ENCODE results near the gene WNT3A.

Gene WNT3A

DNA sequence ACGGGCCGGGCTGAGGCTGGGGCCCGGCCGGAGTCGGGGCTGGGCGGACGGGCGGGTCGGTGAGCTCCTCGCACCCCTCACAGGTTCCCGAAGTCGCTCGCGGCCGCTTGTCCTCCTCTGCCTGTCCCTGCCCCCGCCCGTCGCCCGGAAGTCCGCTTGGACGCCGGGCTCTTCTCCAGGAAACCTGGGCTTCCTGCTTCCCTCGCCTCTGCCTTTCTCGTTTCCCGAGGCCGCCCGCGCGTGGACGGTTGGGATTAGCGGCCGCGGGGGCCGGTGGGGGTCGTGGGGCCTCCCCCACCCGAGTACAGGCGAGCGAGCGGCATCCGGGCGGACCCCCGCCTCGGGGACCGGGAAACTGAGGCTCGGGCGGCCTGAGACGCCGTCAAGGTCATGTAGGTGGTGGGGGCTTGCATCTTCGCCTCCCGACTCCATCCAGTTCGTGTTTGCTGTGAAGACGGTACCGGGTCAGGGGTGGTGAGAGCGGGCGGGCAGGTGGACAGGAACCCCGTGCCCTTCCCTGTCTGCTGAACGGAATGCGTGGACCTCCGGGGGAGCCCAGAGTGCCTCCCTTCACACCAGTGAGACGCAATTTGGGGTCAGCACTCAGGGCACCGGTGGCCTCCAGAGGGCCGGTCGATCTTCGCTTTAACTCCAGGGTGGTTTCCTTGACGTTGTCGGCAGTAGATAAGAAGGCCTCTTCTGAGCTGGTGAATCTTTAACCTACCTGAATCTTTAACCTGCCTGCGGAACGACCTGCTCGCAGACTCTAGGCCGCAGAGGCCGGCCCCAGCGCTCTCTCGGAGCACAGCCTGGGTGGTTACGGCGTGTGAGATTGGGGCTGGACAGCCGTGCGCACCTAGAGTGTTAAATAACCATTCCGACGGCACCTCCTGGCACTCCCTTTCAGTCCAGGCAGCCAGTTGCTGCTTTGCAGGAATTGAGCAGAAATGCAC is 76.4 kb downstream of the WNT3A start:
- no peak for DNase-seq (ENCODE audit: low read depth in 2 of 2, low spot score in 1 of 2)

DNA sequence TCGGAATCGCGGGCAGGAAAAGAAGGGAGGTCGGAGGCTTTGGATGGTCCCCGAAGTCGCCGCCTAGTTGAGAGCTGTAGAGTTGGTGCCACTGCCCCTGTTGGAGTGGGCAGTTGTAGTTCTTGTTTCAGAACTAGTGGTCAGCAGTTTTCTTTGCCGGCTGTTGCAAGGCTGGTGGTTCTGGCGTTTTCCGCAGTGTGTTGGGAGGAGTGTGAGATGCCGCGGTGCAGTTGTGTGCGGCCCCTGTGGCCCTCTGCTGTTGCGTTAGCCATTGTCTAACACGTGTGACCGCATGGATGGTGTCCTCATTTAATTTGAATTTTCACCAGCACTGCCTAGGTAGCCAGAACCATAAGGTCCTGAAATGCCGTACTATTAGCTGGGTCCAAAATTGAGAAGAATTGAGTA is 77.1 kb downstream of the WNT3A start:
- DNase-seq (ENCODE audit: low read depth in 2 of 2, low spot score in 1 of 2), result no peak

DNA sequence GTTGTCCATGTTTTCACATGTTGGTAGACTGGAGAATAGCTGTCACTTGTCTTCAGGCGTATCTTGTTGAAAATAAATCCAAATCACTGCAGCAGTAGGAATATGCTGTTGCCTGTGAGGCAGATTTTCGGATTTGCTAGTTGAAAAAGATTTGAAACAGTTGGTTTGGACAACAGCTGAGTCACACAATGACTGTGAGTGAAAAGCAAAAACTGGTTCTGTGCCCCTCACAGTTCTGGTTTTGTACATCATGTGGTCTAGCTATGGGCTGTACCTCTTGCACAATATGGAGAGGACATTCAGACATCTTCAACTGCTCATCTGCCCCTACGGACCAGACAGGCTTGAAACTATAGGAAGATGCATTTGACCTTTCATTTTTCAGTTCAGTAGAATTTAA is 77.5 kb downstream of the WNT3A start:
- no peak for DNase-seq (ENCODE audit: low read depth in 2 of 2, low spot score in 1 of 2)

DNA sequence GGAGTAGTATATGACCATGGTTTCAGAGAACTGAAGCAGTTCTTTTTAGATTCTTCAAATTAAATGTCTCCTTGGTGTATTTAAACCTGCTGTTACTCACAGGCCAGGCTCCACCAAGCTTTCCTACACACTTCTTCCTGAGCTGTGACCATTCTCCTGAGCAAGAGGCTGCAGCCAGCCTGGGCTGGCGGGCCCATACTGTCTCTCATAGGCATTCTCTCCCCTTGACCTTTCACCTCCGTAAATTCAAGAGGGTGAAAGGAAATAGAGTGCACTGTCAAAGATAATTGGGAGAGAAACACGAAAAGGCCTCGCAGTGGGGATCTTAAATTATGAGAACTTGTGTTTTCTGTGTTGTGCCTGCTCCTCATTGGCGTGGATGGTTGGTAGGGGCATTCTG is 78.0 kb downstream of the WNT3A start:
- DNase-seq (ENCODE audit: low read depth in 2 of 2, low spot score in 1 of 2), result no peak

DNA sequence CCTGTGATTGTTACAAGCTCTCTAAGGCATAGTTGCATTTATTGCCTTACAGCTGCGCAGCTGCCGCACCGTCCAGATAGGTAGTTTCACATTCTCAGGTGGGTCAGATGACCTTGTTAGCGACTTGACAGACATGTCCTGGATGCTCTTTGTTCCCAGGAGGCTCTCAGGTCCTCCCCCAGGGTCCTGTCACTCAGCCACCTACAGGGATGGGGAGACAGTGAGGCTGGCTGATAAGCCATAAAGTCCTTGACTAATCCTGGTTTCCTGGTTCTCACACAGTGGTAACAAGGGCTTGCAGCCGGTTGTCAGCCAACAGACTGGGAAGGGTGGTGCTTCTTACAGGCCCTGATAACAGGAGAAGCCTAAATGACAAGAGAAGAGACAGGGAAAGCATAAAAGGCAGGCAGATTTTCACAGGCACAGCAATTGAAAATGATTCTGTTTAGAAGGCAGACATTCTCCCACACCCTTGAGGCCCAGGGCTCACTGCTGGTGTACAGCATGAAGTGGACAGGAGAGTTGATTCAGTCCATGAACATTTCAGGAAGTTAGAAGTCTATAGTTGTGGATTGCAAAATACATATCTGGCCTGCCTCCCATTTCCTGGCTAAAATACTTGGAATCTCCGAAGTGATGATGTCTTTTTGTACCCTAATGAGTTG is 78.6 kb downstream of the WNT3A start:
- no peak for DNase-seq (ENCODE audit: low read depth in 2 of 2, low spot score in 1 of 2)

DNA sequence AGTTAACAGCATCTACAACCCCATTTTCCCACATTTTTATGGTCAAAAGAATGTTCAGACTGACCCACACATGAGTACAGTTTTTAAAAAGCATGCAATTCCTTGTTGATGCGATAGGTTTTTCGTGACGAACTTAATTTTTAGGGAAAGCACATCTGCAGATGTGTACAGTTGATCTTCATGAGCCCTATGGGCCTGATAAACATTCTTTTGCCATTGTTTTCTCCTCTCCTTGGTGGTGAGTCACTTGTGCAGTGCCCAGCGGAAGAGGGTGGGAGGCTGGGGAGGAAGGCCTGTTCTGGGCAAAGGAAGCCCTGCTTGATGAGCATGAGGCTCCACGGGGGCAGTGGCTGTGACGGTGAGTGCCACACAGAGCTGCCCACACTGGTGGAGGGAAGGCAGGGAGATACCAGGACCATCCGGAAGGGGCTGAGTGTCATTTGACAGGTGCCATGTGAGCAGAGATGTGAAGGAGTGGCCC is 81.0 kb downstream of the WNT3A start:
- no peak for DNase-seq (ENCODE audit: low read depth in 2 of 2, low spot score in 1 of 2)

DNA sequence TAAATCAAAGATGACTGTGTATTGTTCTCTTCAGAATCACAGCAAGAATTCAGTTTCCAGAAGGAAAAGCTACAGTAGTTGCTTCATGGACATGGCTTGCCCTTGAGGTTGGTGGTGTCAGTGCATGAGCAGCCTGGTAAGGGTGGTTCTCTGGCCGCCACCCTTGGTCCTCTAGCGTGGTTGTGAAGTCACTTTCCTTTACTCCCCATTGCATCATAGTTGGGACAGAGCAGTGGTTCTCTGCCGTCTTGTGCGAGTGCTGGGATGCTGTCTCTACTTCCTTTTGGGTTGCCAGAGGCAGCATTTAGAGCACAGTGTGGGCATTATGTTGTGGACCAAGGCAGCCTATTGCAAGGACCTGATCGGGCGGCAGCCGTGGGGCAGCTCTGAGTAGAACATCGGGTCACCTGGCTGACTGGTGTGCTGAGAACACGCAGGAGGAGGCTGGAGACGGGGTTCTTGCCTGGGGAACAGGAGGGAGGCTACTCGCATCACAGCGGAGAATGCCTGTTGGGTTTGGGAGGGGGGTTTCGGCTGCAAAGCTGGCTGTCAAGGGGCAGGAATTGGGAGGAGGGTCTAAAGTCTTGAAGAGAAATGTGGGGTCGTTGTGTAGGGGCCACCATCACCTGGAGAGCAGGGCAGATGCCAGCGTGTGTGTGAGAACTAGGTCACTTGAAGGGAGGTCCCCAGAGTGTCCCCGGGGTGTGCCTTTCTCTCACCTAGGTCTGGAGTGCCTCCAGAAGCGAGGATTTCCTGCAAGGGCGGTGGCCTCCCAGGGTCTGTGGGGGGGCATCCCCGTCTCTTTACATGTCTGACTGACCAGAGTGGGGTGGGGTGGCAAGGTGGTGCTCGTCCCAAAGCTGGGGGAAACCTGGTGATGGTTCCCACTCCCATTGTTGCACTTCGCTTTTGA is 82.0 kb downstream of the WNT3A start:
- DNase-seq (ENCODE audit: low read depth in 2 of 2, low spot score in 1 of 2), result no peak

DNA sequence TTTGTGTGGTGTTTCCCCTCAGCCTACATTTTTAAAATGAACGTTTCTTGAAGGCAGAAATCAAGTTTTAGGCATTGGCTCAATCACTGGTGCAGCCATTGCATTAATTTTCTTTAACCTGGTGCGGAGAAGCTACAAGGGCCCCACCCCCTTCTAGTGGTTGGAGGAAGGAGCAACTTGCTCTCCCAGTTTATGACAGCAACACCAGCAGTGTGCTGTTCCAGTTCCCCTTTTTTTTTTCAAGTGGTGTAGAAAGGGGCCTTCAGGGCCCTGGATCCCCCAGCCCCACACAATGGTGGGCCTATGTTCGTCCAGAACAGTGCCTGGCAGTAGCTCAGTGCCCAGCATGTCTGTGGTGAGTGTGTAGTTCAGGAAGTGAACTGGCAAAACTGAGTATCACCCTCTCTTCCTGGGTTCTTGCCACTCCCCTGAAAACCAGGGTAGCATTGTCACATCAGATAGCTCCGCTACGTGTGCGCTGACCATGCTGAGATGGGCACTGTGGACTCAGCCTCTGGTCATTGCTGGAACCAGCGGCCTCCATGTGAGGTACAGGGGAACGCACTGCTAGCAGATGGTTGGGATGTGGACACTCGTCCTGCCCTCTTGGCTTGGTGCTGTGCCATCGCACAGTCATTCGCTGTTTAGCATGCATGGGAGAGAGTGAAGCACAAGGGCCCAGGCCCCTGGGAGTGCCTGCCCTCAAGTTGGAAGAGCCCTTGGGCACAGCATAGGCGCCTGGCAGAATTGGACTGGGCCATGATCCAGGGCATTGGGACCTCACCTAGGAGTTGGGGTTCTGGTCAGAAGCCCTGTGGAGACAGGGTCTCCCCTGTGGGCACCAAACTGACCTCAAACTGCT is 83.0 kb downstream of the WNT3A start:
- no peak for DNase-seq (ENCODE audit: low read depth in 2 of 2, low spot score in 1 of 2)

DNA sequence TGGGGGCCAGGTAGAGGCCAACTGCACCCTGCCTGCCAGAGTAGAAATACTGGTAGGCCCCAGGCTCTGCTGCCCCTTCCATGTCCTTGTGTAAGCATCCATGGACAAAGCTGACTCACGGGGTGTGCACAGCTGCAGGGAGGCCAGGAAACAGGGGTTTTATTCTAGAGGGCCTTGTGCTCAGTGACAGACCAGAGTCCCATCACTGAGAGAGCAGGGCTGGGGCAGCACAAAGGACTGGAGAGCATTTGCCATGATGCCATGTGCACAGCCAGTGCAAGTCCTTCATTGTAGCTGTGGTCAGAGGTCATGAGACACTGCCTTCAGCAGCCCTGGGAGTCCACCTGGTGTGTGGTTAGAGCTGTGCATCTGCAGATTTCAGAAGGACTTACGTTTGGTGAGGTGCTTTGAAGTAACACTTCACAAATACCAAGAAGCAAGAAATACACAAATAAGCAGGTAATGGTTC is 83.8 kb downstream of the WNT3A start:
- no peak for DNase-seq (ENCODE audit: low read depth in 2 of 2, low spot score in 1 of 2)

DNA sequence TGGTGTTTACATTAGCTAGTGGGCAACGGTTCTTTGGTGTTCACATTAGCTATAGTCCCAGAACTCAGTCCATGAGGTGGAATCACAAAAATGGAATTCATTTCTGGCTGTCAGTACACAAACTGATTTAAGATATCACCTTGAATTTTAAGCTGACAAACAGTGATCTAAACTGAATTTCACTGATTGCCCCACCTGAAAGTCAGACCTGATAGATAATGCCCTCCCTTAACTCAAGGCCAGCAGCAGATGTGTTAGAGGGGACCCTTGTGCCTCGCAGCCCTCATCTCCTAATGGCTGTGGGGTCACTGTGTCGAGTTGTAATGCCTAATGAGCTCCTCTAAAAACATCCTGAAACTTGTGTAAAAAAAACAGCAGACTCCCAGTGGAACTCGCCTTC is 84.3 kb downstream of the WNT3A start:
- no peak for DNase-seq (ENCODE audit: low read depth in 2 of 2, low spot score in 1 of 2)

DNA sequence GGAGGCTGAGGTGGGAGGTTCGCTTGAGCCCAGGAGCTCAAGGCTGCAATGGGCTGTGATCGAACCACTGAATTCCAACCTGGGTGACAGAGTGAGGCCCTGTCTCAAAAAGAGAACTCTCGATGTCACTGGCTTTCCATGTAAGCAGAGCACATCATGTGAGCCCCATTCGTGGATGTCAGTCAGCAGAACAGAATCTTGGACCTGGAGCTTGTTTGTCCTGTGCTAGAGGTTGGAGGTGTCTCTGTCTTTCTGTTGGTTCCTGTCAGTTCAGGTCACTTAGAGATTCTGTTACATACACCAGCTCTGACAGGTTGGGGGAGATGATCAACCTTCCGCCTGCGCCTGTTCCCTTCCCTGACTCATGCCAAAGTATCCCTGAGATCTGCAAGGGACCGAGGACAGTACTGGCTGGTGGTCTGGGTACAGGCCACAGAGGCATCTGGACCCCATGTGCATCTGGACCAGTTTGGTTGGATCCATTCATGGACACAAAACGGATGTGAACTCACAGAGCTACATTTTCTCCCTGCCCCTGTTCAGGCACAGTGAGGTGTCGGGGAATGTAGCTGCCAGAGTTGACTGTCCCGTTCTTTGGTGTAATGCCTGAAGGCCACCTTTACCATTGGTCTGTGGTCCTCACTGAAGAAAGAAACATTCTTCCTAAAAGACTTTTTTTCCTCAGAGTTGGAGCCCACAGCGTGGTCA is 85.7 kb downstream of the WNT3A start:
- DNase-seq (ENCODE audit: low read depth in 2 of 2, low spot score in 1 of 2), result no peak

DNA sequence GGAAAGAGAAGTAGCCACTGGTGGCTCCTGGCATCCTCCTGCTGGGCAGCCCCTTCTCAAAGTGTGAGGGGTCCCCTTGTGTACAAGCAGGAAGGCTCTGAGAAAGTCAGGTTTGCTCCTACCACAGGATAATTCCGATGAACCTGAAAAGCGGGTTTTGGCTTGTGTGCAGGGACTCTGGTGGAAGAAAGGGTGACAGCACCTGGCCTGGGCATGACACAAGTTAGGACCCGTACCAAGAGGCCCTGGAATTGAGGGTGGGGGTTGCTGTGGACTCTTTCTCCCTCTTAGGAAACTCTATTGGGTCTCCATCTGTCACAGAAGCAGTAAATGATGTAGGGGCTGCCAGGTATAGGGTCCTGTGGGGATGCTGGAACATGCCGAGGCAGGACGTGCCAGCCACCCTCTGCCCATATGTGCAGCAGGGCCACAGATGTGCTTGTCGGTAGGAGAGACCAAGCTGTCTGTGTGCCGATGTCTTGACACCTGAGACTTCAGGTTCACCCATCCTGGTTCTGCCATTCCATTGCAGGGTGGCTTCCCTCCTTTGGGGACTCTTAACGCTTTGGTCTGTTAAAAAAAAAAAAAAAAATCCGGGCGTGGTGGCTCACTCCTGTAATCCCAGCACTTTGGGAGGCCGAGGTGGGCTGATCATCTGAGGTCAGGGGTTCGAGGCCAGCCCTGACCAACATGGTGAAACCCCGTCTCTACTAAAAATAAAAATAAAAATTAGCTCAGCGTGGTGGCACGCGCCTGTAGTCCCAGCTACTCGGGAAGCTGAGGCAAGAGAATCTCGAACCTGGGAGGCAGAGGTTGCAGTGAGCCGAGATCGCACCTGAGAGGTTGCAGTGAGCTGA is 86.5 kb downstream of the WNT3A start:
- no peak for DNase-seq (ENCODE audit: low read depth in 2 of 2, low spot score in 1 of 2)

DNA sequence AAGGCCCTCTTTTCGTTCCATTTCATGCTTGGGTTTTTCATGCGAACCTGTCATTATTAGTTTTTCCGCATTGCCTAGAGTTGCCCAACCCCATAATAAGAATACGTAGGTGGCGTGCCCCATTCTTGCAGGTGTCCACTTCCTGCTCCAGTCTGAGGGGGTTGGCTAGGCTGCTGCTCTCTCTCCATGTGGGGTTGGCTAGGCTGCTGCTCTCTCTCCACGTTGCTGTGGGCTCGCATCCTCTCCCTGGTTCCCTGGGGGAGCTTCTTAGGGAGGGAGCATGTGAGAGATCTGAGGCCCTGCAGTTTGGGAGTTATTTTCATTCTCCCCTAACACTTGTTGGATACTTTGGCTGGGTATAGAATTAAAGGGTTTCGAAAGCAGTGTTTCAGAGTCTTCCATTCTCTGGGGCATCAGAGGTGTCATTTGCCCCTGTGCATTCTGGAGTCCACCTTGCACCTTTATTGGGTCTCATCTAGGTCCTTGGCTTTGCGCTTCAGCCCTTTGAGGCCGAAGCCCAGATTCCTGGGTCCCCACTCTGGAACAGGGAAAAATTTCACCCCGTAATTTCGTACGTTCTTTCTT is 87.7 kb downstream of the WNT3A start:
- DNase-seq (ENCODE audit: low read depth in 2 of 2, low spot score in 1 of 2), result no peak

DNA sequence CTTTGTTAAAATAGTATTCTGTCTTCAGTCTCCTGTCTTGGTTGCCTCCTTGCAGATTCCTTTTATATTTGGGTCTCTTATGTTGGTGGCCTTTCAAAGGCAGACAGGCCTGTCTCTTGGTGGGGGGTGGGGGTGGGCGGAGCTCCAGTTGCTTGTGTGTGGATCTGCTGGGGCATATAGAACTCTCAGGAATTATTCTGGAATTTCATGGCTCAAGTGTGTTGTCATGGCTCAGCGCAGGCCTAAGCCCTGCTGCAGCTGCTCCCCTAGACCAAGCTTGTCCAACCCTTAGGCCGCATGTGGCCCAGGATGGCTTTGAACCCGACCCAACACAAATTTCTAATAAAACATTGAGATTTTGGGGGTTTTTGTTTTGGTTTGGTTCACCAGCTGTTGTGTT is 88.4 kb downstream of the WNT3A start:
- DNase-seq (ENCODE audit: low read depth in 2 of 2, low spot score in 1 of 2), result no peak

DNA sequence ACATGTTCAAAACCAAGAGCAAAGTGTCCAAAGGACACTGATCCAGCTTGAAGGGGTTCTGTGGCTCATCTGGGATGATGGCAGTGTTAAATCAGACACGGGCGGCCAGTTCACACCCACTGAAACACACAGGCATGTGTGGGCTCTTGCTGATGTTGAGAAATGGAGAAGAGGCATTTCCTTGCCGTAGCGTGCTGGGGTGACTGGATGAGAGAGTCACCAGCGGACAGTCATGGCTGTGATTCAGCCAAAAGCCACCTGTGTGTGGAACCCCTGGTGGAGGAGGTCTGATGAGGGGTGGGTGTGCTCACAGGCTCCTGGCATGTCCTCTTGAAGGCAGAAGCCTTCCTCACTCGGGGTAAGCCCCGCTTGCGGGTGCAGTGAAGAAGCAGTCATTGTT is 89.1 kb downstream of the WNT3A start:
- DNase-seq (ENCODE audit: low read depth in 2 of 2, low spot score in 1 of 2), result no peak

DNA sequence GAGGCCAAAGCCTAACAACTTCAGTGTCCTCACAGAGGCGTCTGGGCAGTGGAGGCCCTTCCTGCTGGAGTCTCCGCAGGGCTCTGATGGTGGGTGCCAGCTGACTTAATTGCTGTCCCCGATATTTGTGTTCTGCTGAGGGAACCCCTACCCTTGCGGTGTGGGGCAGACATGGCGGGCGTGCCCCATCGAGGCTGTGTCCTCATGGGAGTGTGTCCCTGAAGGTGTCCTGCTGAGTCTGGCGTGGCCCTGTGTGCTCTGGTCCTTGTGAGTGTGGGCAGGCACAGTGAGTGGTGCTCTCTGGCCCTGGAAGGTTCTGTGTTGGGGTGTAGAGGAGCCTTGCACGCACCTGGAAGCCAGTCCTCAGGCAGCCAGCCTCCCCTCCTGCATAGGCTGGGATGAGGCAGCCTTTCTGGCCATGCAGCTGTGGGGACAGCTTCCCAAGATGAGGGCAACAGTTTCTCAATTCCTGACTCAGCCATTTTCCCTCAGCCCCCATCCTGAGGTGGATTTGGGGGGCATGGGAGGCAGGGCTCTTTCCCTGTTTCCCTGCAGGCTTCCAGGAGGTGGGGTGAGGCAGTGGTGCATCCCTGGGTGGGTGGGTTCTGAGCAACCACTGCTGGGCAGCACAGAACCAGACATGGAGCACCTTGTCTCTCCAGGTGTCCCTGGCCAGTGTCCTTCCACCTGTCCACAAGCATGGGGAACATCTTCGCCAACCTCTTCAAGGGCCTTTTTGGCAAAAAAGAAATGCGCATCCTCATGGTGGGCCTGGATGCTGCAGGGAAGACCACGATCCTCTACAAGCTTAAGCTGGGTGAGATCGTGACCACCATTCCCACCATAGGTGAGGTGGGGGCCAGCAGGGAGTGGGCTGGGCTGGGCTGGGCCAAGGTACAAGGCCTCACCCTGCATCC is 89.9 kb downstream of the WNT3A start:
- no peak for DNase-seq (ENCODE audit: low read depth in 2 of 2, low spot score in 1 of 2)

DNA sequence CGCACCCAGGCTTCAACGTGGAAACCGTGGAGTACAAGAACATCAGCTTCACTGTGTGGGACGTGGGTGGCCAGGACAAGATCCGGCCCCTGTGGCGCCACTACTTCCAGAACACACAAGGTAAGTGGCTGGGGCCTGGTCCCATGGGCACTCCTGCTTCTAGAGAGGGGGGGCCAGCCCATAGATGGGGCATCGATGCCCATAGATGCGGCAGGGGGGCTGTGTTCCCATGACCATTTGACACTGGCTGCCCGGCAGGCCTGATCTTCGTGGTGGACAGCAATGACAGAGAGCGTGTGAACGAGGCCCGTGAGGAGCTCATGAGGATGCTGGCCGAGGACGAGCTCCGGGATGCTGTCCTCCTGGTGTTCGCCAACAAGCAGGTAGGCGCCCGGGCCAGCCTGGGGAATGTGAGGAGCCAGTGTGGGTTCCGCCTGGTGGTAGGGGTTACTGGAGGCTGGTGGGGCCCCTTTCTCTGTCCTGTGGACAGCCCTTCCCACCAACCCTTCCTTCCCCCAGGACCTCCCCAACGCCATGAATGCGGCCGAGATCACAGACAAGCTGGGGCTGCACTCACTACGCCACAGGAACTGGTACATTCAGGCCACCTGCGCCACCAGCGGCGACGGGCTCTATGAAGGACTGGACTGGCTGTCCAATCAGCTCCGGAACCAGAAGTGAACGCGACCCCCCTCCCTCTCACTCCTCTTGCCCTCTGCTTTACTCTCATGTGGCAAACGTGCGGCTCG is 90.7 kb downstream of the WNT3A start:
- no peak for DNase-seq (ENCODE audit: low read depth in 2 of 2, low spot score in 1 of 2)

Measured in stimulated activated CD8-positive, alpha-beta memory T cell treated with anti-CD3 and anti-CD28 coated beads, Interleukin-4, amount 100 ng/mL, for 4 hours (primary cell).